H1 (cell line): ENCODE results near the gene ADAMTS4. TPM values are rescaled to one million over a fixed set of nuclear protein-coding genes. Genes with fewer than 3 reads are reported as not detected.

Source experiments
- GTF2F1 ChIP-seq: IDR thresholded peaks from 2 replicates; pipeline ENCODE4 v1.6.1; 2012; ENCODE audit warnings: low read depth, low read length, improper control_type of control experiment, borderline replicate concordance
- POLR2A ChIP-seq, 2 experiments: IDR thresholded peaks; 1 replicate in 1 of 2; 2 replicates in 1 of 2; pipeline ENCODE4 v1.6.1; 2011; ENCODE audit warnings: low read depth in 2 of 2, low read length in 2 of 2, mild to moderate bottlenecking in 2 of 2; ENCODE audit errors: control extremely low read depth in 1 of 2
- RAD21 ChIP-seq, 2 experiments: IDR thresholded peaks in 1 of 2; conservative IDR thresholded peaks in 1 of 2; 2 replicates each; pipeline ENCODE4 v1.6.1; 2011; ENCODE audit warnings: low read depth in 2 of 2, low read length in 2 of 2, improper control_type of control experiment in 1 of 2, inconsistent platforms in 1 of 2, mild to moderate bottlenecking in 1 of 2, moderate library complexity in 1 of 2
- polyA plus RNA-seq, 7 experiments: library from polyadenylated mRNA; depleted of rRNA in 3 of 7; stranded (reverse) in 5 of 7; unstranded in 2 of 7; fragments of >200 nt in 5 of 7; fragments of 200-250 nt in 2 of 7; gene quantifications; 1 replicate in 5 of 7; 2 replicates in 1 of 7; 4 replicates in 1 of 7; pipeline versions ENCODE4 v1.2.1 to v1.2.3, GENCODE V29; 2011 to 2013; ENCODE audit warnings: missing spikeins in 2 of 7, mixed read lengths in 2 of 7
- total RNA-seq: library from RNA; stranded (reverse); fragmentation: NEBNext Ultra II Directional; extraction: Animal tissue kit (Norgen Biotek cat#: 25700); gene quantifications from 2 replicates; pipeline ENCODE4 v1.2.1, GENCODE V29; 2021

Gene ADAMTS4
- total and polyA plus RNA-seq, 2 of the 8 experiments (the other 6 are each of a cell fraction or from before 2014, with no cell fraction given): 4.6 to 7.2 TPM

- no peak for TF ChIP-seq GTF2F1
- no peak for TF ChIP-seq RAD21 (IDR thresholded peaks at IDR 0.05 in 1 of 2, conservative IDR thresholded peaks at IDR 0.05 in 1 of 2; ENCODE audit: low read depth in 2 of 2, low read length in 2 of 2)
- TF ChIP-seq POLR2A (IDR thresholded peaks at IDR 0.05; ENCODE audit: control extremely low read depth in 1 of 2, low read depth in 2 of 2, low read length in 2 of 2): no peak
Observed at GRCh38 chr1:161207173-161207572, 8.3 kb upstream of the ADAMTS4 start (continued).
